GM12878 (cell line): Measurements from ENCODE around the gene VEZF1. TPM values are rescaled to one million over a fixed set of nuclear protein-coding genes. Genes with fewer than 3 reads are reported as not detected.
A peak's percentile ranks its signal among the peaks of the same experiment; 100 is the strongest.

ENCODE experiments used
- ATAC-seq: fragments of 200-7000 bp; cut with Tn5 transposase; 3 replicates; pipeline ENCODE4 v1.9.1; 2020; ENCODE audit warnings: mild to moderate bottlenecking, moderate library complexity
- BruUV-seq: library from RNA; stranded (reverse); fragments of 400-500 nt; replicated peaks from 2 replicates; lab custom pipeline; 2021; lab: Mats Ljungman, UMichigan
- CTCF ChIA-PET: fragments of 300-600 bp; sonication (Branson Sonifier 250); formaldehyde crosslinking; extraction: SDS; loops from one replicate; lab custom pipeline; 2021; ENCODE audit warnings: inconsistent platforms; lab: Yijun Ruan, JAX
- POLR2A ChIA-PET: fragments of 350-600 bp; formaldehyde crosslinking; extraction: SDS; loops from one replicate; lab custom pipeline; 2021; ENCODE audit warnings: inconsistent platforms; lab: Charles Lee
- RAD21 ChIA-PET: fragments of 300-600 bp; sonication (Branson Sonifier 250); formaldehyde crosslinking; loops from one replicate; lab custom pipeline; 2023; ENCODE audit warnings: antibody characterized with exemption; ENCODE audit not compliant: unreplicated experiment; lab: Charles Lee
- SMC1A ChIA-PET: fragments of 300-600 bp; sonication (Branson Sonifier 250); formaldehyde crosslinking; loops from one replicate; lab custom pipeline; 2023; ENCODE audit not compliant: unreplicated experiment, uncharacterized antibody; lab: Charles Lee
- DNase-seq: peaks from one replicate; pipeline ENCODE4 v3.0.0-alpha.2; 2011; ENCODE audit warnings: low read depth, low spot score
- FAIRE-seq: peaks from 3 replicates; lab custom pipeline; 2011; peaks lifted over from hg19 to GRCh38; lab: Jason Lieb, UNC
- H2AFZ ChIP-seq: 2 replicates; pipeline ENCODE4 v1.6.0; 2011; ENCODE audit warnings: low read depth, low read length, control low read depth; ENCODE audit not compliant: control insufficient read depth
- H3K27ac ChIP-seq: 2 replicates; pipeline ENCODE4 v1.5.1; 2011; ENCODE audit warnings: control low read depth; ENCODE audit not compliant: control insufficient read depth, insufficient read depth
- H3K27me3 ChIP-seq, 2 experiments: replicated peaks in 1 of 2; 2 replicates each; pipeline versions ENCODE4 v1.6.0 to v1.6.1; 2011; ENCODE audit warnings: low read length in 1 of 2; ENCODE audit not compliant: control insufficient read depth in 2 of 2, insufficient read depth in 2 of 2
- H3K36me3 ChIP-seq, 2 experiments: 2 replicates each; pipeline ENCODE4 v1.5.1; 2011; ENCODE audit warnings: low read length in 1 of 2; ENCODE audit not compliant: control insufficient read depth in 2 of 2, insufficient read depth in 2 of 2
- H3K4me1 ChIP-seq: 2 replicates; pipeline ENCODE4 v1.6.1; 2011; ENCODE audit warnings: mild to moderate bottlenecking, low read length, moderate library complexity, mixed read lengths; ENCODE audit not compliant: control insufficient read depth, insufficient read depth
- H3K4me2 ChIP-seq: 2 replicates; pipeline ENCODE4 v1.6.0; 2011; ENCODE audit warnings: control low read depth; ENCODE audit not compliant: control insufficient read depth, insufficient read depth
- H3K4me3 ChIP-seq: fragments of 200-600 bp; sonication (generic); 2 replicates; pipeline ENCODE4 v1.5.1; 2016
- H3K79me2 ChIP-seq: 2 replicates; pipeline ENCODE4 v1.6.0; 2011; ENCODE audit warnings: low read length; ENCODE audit not compliant: control insufficient read depth, insufficient read depth
- H3K9ac ChIP-seq: 2 replicates; pipeline ENCODE4 v1.8.0; 2011; ENCODE audit warnings: low read length, control low read depth, mixed read lengths; ENCODE audit not compliant: control insufficient read depth, insufficient read depth
- H3K9me3 ChIP-seq: replicated peaks from 3 replicates; pipeline ENCODE4 v1.5.1; 2011; ENCODE audit warnings: mild to moderate bottlenecking, low read length; ENCODE audit not compliant: control insufficient read depth, insufficient read depth
- H4K20me1 ChIP-seq: 2 replicates; pipeline ENCODE4 v1.6.0; 2011; ENCODE audit not compliant: control insufficient read depth, insufficient read depth
- BACH1 ChIP-seq: fragments of 450-650 bp; IDR thresholded peaks from 2 replicates; pipeline ENCODE4 v1.6.1; 2017; ENCODE audit warnings: mild to moderate bottlenecking, borderline replicate concordance
- E2F8 ChIP-seq: fragments of 450-650 bp; IDR thresholded peaks from 2 replicates; pipeline ENCODE4 v1.6.1; 2018; ENCODE audit warnings: mild to moderate bottlenecking, low read depth, moderate library complexity; ENCODE audit not compliant: partially characterized antibody
- NFYB ChIP-seq: IDR thresholded peaks from 2 replicates; pipeline ENCODE4 v1.6.1; 2011; ENCODE audit warnings: low read depth, mild to moderate bottlenecking, low read length, improper control_type of control experiment, moderate library complexity; ENCODE audit not compliant: insufficient read depth
- POLR2AphosphoS2 ChIP-seq: IDR thresholded peaks from 2 replicates; pipeline ENCODE4 v1.6.1; 2011; ENCODE audit warnings: low read depth, mild to moderate bottlenecking, low read length, improper control_type of control experiment, moderate library complexity
- POLR2AphosphoS5 ChIP-seq: IDR thresholded peaks from 2 replicates; pipeline ENCODE4 v1.6.1; 2011; ENCODE audit warnings: mild to moderate bottlenecking, low read length, inconsistent platforms
- SIX5 ChIP-seq: IDR thresholded peaks from 2 replicates; pipeline ENCODE4 v1.6.1; 2011; ENCODE audit warnings: mild to moderate bottlenecking, low read depth, low read length, moderate library complexity; ENCODE audit not compliant: severe bottlenecking
- WGBS: methylation state at CpG from one replicate; pipeline ENCODE4 v1.1.6; 2016; ENCODE audit warnings: low lambda C conversion rate; ENCODE audit not compliant: insufficient replicate concordance, insufficient coverage; ENCODE audit errors: missing lambda C conversion rate; 5-methylcytosine and 5-hydroxymethylcytosine counted together
- in situ Hi-C: fragments of 300-500 bp; cut with MboI; formaldehyde crosslinking; loops from 9 replicates; pipeline ENCODE4 v1.14.3; 2018; ENCODE audit warnings: mixed read lengths
- intact Hi-C: fragments of 100-400 bp; cut with micrococcal nuclease; formaldehyde crosslinking; loops from one replicate; pipeline ENCODE4 v1.14.2; 2022; ENCODE audit not compliant: unreplicated experiment
- polyA plus RNA-seq, 11 experiments: library from polyadenylated mRNA; depleted of rRNA in 4 of 11; unstranded in 6 of 11; stranded (reverse) in 5 of 11; fragments of >200 nt; fragmentation: Nextera tagmentation in 4 of 11; fragmentation: Illumina TruSeq in 1 of 11; extraction: Ambion mirVana in 4 of 11; extraction: Trizol in 1 of 11; gene quantifications; 1 replicate in 1 of 11; 2 replicates in 10 of 11; pipeline versions ENCODE4 v1.2.1 to v1.2.3, GENCODE V29; 2011 to 2016; ENCODE audit warnings: inconsistent platforms in 2 of 11, missing spikeins in 2 of 11, low read depth in 1 of 11
- total RNA-seq, 4 experiments: library from RNA; depleted of rRNA in 3 of 4; stranded (reverse); fragments of >200 nt in 3 of 4; fragmentation: Illumina TruSeq in 1 of 4; extraction: Trizol in 1 of 4; gene quantifications; 2 replicates each; pipeline versions ENCODE4 v1.2.1 to v1.2.3, GENCODE V29; 2013 to 2021

The VEZF1 gene
- total and polyA plus RNA-seq, 10 of the 15 experiments (the other 5 are each of a cell fraction or from before 2014, with no cell fraction given): 9.5 to 28.2 (median 20.3) TPM

GRCh38 chr17:58002154-58002948 is 14.3 kb upstream of the VEZF1 start (continued):
- peak; percentile 22 for TF ChIP-seq E2F8
- no peak for TF ChIP-seq SIX5
- TF ChIP-seq, all 136 proteins: peak for 1

GRCh38 chr17:58001461-58002124 is 13.5 kb upstream of the VEZF1 start:
- Histone ChIP-seq H3K4me2 (peak overlapping the region; percentile 53), H2AFZ (no peak overlapping the region), H4K20me1 (peaks cover 2% of the 10 kb centered on the region; the same call in 1 of the 2 replicates), H3K4me3 (peak overlapping the region; percentile 98; the same call in 1 of the 2 replicates), H3K27me3 (no peaks in the 10 kb centered on the region), H3K9ac (no peak overlapping the region), H3K27ac (no peak overlapping the region), H3K79me2 (peaks cover 55% of the 10 kb centered on the region), H3K9me3 (no peaks in the 10 kb centered on the region), H3K36me3 (peaks cover 1 to 48% of the 10 kb centered on the region in 2 experiments; a peak in 3 of 4 replicates), H3K4me1 (peaks cover 13% of the 10 kb centered on the region; the same call in 1 of the 2 replicates)
- ChIA-PET POLR2A (interaction anchor here (1.1 kb wide), 1 partner anchor 53 kb away, joined by 3 read pairs; no protein-coding TSS in a partner anchor), SMC1A (interaction anchor here (0.9 to 12.0 kb wide), 14 partner anchors 8 to 152 kb away, joined by 3 to 341 read pairs (median 9); partner anchors contain the start of genes MRPS23 and VEZF1), CTCF (interaction anchor here (1.1 to 19.6 kb wide), 15 partner anchors 8 to 168 kb away, joined by 3 to 708 read pairs (median 50); partner anchors contain the start of genes MRPS23 and VEZF1), RAD21 (interaction anchor here (0.6 to 12.2 kb wide), 9 partner anchors 10 to 151 kb away, joined by 3 to 239 read pairs (median 12); partner anchors contain the start of genes MRPS23 and VEZF1)
- TF ChIP-seq NFYB: no peak
- TF ChIP-seq POLR2AphosphoS5: 0 out of 2 replicates have a peak, but pooled peaks have one; percentile 5
- peak; percentile 79 for TF ChIP-seq POLR2AphosphoS2
- TF ChIP-seq BACH1: 0 out of 2 replicates have a peak, but pooled peaks have one; percentile 39
- FAIRE-seq (no peak), ATAC-seq (no peak), DNase-seq (no peak)
- intact Hi-C loops (no loop called here), in situ Hi-C loops (no loop called here)
- WGBS: 4% methylated on average over 1 of the region's 1 CpG
- BruUV-seq: no TSS peak
